ENCODE data around the gene ODAPH. TPM values are rescaled to one million over a fixed set of nuclear protein-coding genes. Genes with fewer than 3 reads are reported as not detected.

ODAPH gene
- total and polyA plus RNA-seq, 2 of the 4 experiments (the other 2 are of a cell fraction) = not detected

- CTCF ChIA-PET = no interaction called here
- H4K91ac ChIP-seq (ENCODE audit: insufficient read depth, low read depth, low read length) = no peak overlapping the region
- no peak overlapping the region for H3K4ac ChIP-seq (ENCODE audit: low read depth, low read length)
- H3K9me1 ChIP-seq (ENCODE audit: insufficient read depth, low read length) = no peaks in the 10 kb centered on the region
- TF ChIP-seq MXI1 (IDR thresholded peaks at IDR 0.05; ENCODE audit: borderline replicate concordance, low read depth, low read length) (no peak), FOS (IDR thresholded peaks at IDR 0.05; ENCODE audit: low read depth, low read length) (no peak), RFX5 (IDR thresholded peaks at IDR 0.05; ENCODE audit: low read depth, low read length) (no peak), ELK1 (IDR thresholded peaks at IDR 0.05; ENCODE audit: borderline replicate concordance, low read depth, low read length) (no peak), BHLHE40 (IDR thresholded peaks at IDR 0.05; ENCODE audit: low read depth, low read length) (no peak), RCOR1 (IDR thresholded peaks at IDR 0.05; ENCODE audit: insufficient replicate concordance, low read length) (no peak), CTCF (conservative IDR thresholded peaks at IDR 0.05; ENCODE audit: low read depth, low read length) (no peak), CEBPB (IDR thresholded peaks at IDR 0.05; ENCODE audit: low read depth, low read length) (no peak), USF2 (IDR thresholded peaks at IDR 0.05; ENCODE audit: low read depth, low read length) (no peak), RAD21 (IDR thresholded peaks at IDR 0.05; ENCODE audit: low read length) (no peak), MAZ (IDR thresholded peaks at IDR 0.05; ENCODE audit: borderline replicate concordance, low read depth, low read length) (no peak), MAFK (IDR thresholded peaks at IDR 0.05; ENCODE audit: low read depth, low read length) (no peak), CHD1 (IDR thresholded peaks at IDR 0.05; ENCODE audit: low read depth, low read length) (no peak), SMC3 (IDR thresholded peaks at IDR 0.05; ENCODE audit: low read depth, low read length) (no peak), POLR2A (IDR thresholded peaks at IDR 0.05; ENCODE audit: low read depth, low read length) (no peak), NFE2L2 (IDR thresholded peaks at IDR 0.05; ENCODE audit: low read depth, low read length) (no peak)
- H4K8ac ChIP-seq (ENCODE audit: low read depth in 2 of 2, low read length in 2 of 2) = no peak overlapping the region
- no CpG with 5 or more reads among the region's 1 CpG for WGBS, 2 experiments (ENCODE audit: extremely low coverage in 2 of 2, insufficient read length in 1 of 2)
- no peak overlapping the region for H4K5ac ChIP-seq (ENCODE audit: low read depth, low read length)
- H3K14ac ChIP-seq (replicated peaks; ENCODE audit: low read depth, low read length) = no peak overlapping the region
- H2BK15ac ChIP-seq (ENCODE audit: low read depth, low read length) = no peak overlapping the region
- no peak overlapping the region for H2BK20ac ChIP-seq (ENCODE audit: low read depth, low read length)
- H2AFZ ChIP-seq (replicated peaks; ENCODE audit: low read length, poor library complexity) = no peak overlapping the region
- H3K18ac ChIP-seq (ENCODE audit: low read depth, low read length) = no peak overlapping the region
- no peak overlapping the region for H2AK9ac ChIP-seq (replicated peaks; ENCODE audit: low read depth, low read length, poor library complexity)
- intact Hi-C loops (cut with micrococcal nuclease) (no loop called here), dilution Hi-C loops (cut with HindIII; ENCODE audit: low sequenced_read_pairs, unreplicated experiment) (no loop called here), in situ Hi-C loops (cut with MboI; ENCODE audit: low sequenced_read_pairs) (no loop called here)
- no peaks in the 10 kb centered on the region for H3K9me3 ChIP-seq (ENCODE audit: control insufficient read depth, insufficient read depth, low read length)
- no peaks in the 10 kb centered on the region for H3K4me1 ChIP-seq (ENCODE audit: control insufficient read depth, insufficient read depth, low read length)
- POLR2A ChIA-PET (ENCODE audit: unreplicated experiment) = no interaction called here
- no peak overlapping the region for H3K27ac ChIP-seq (ENCODE audit: insufficient read depth, low read length)
- H3K27me3 ChIP-seq (ENCODE audit: control insufficient read depth, insufficient read depth, low read length) = no peaks in the 10 kb centered on the region
- no peaks in the 10 kb centered on the region for H3K79me1 ChIP-seq (ENCODE audit: low read depth in 1 of 2, low read length in 2 of 2)
- H4K20me1 ChIP-seq (ENCODE audit: insufficient read depth, low read length) = no peaks in the 10 kb centered on the region
- H2BK5ac ChIP-seq (ENCODE audit: low read depth, low read length, poor library complexity, severe bottlenecking) = no peak overlapping the region
- no peak for ATAC-seq (ENCODE audit: low read depth)
- BruUV-seq (replicated peaks) = no TSS peak
- H2BK120ac ChIP-seq (ENCODE audit: low read depth, low read length) = no peak overlapping the region
- H3K4me2 ChIP-seq (ENCODE audit: low read depth, low read length) = no peak overlapping the region
- H3K23ac ChIP-seq (ENCODE audit: low read depth, low read length) = no peak overlapping the region
- DNase-seq = no peak
- no peak overlapping the region for H3K4me3 ChIP-seq (ENCODE audit: insufficient read depth, low read depth, low read length)
- H3K36me3 ChIP-seq (ENCODE audit: control insufficient read depth, insufficient read depth, low read length) = no peaks in the 10 kb centered on the region
- H2AK5ac ChIP-seq (ENCODE audit: low read depth, low read length) = no peak overlapping the region
- H3K9ac ChIP-seq (ENCODE audit: low read depth, low read length) = no peak overlapping the region
- H3K56ac ChIP-seq (ENCODE audit: extremely low read depth, insufficient read depth, low read length) = no peak overlapping the region
Observed at GRCh38 chr4:75612306-75612705, 56.4 kb downstream of the ODAPH start.
